Hepatocyte (in vitro differentiated cells): ENCODE data around the gene EXD3.

ENCODE experiments used
- EZH2 ChIP-seq: fragments of 200-600 bp; sonication (generic); IDR thresholded peaks from 2 replicates; pipeline ENCODE4 v1.6.1; 2016; ENCODE audit warnings: antibody characterized with exemption, mild to moderate bottlenecking, borderline replicate concordance
- EZH2phosphoT487 ChIP-seq: fragments of 200-600 bp; sonication (generic); IDR thresholded peaks from one replicate; pipeline ENCODE4 v1.6.1; 2018; ENCODE audit warnings: antibody characterized with exemption, mild to moderate bottlenecking, low read depth, moderate library complexity; ENCODE audit not compliant: unreplicated experiment, severe bottlenecking
- TF ChIP-seq, protein P1 (sequence below): fragments of 200-600 bp; sonication (generic); IDR thresholded peaks from 2 replicates; pipeline ENCODE4 v1.5.1; 2016; ENCODE audit warnings: antibody characterized with exemption, mild to moderate bottlenecking; ENCODE audit not compliant: poor library complexity

DNA sequence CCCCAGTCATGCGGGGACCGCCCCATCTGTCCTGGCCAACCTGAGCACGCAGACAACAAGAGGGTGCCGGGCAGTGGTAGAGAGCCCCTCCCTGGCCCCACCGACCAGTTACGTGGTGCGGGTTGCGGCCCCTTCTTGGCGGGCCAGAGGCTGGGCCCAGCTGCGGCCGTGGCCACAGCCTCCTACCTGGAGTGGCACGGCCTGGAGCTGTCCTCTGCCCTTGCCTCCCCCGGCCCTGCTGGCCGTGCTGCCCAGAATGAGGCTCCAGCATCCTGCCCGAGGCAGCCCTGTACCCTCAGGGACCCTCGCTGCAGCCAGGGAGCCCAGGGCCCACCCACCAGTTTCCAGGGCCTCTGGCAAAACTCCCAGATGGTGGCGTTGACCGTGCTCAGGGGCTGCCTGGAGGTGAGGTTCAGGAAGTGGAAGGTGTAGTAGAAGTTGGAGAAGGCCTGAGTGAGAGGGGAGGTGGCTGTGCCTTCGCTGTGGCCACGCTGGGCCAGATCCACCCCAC lies 12.5 kb upstream of the EXD3 start:
- TF ChIP-seq, protein P1, sequence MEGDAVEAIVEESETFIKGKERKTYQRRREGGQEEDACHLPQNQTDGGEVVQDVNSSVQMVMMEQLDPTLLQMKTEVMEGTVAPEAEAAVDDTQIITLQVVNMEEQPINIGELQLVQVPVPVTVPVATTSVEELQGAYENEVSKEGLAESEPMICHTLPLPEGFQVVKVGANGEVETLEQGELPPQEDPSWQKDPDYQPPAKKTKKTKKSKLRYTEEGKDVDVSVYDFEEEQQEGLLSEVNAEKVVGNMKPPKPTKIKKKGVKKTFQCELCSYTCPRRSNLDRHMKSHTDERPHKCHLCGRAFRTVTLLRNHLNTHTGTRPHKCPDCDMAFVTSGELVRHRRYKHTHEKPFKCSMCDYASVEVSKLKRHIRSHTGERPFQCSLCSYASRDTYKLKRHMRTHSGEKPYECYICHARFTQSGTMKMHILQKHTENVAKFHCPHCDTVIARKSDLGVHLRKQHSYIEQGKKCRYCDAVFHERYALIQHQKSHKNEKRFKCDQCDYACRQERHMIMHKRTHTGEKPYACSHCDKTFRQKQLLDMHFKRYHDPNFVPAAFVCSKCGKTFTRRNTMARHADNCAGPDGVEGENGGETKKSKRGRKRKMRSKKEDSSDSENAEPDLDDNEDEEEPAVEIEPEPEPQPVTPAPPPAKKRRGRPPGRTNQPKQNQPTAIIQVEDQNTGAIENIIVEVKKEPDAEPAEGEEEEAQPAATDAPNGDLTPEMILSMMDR: no peak
- TF ChIP-seq EZH2 (no peak), EZH2phosphoT487 (no peak)
